ENCODE results near the gene ST7.

DNA sequence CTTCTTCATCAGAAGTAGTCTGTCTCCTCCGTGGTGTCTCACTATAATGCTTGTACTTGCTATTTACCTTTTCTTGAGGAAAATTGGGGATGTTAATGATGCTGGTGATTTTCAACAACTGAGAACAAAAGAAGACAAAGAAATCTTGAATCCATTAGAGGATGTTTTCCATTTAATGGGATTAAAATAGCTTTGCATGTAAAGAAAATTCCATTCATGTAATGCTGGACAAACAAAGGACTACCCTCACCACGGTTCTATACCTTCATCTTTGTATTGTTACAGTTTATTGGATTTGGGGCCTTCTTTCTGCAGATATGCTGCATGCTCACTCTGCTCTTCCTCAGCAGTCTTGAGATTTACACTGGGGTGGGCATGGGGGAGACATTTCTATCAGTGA, 241.1 kb downstream of the ST7 start:
- TF ChIP-seq POLR2A (IDR thresholded peaks at IDR 0.05; ENCODE audit: low read depth, low read length), result no peak
- no peak for TF ChIP-seq FOS (IDR thresholded peaks at IDR 0.05; ENCODE audit: borderline replicate concordance, insufficient read depth, low read length)
- no peak for TF ChIP-seq POLR2AphosphoS5 (IDR thresholded peaks at IDR 0.05; ENCODE audit: insufficient read depth, low read depth, low read length)
- no peak for TF ChIP-seq EZH2 (IDR thresholded peaks at IDR 0.05; ENCODE audit: borderline replicate concordance, low read depth, low read length, severe bottlenecking)

Data from endothelial cell of umbilical vein (primary cell).